IMR-90 (cell line): Measurements from ENCODE around the gene FGFRL1. TPM values are rescaled to one million over a fixed set of nuclear protein-coding genes. Genes with fewer than 3 reads are reported as not detected.

ENCODE experiments used
- ATAC-seq: fragments of 200-7000 bp; cut with Tn5 transposase; 2 replicates; pipeline ENCODE4 v1.9.1; 2020; ENCODE audit warnings: low read depth, mild to moderate bottlenecking, moderate library complexity
- BruUV-seq: library from RNA; stranded (reverse); fragments of 400-500 nt; replicated peaks from 2 replicates; lab custom pipeline; 2021; lab: Mats Ljungman, UMichigan
- CTCF ChIA-PET: fragments of 300-600 bp; formaldehyde crosslinking; extraction: SDS; loops from one replicate; lab custom pipeline; 2021; ENCODE audit warnings: antibody characterized with exemption; lab: Yijun Ruan, JAX
- POLR2A ChIA-PET: fragments of 300-600 bp; sonication (Branson Sonifier 250); formaldehyde crosslinking; loops from one replicate; lab custom pipeline; 2022; ENCODE audit warnings: antibody characterized with exemption; ENCODE audit not compliant: unreplicated experiment; lab: Charles Lee
- DNase-seq: peaks from one replicate; pipeline ENCODE4 v3.0.0; 2013
- H2AFZ ChIP-seq: replicated peaks from 2 replicates; pipeline ENCODE3; 2013; ENCODE audit warnings: low read length, mild to moderate bottlenecking; ENCODE audit not compliant: poor library complexity
- H2AK5ac ChIP-seq: 2 replicates; pipeline ENCODE4 v1.6.1; 2013; ENCODE audit warnings: low read depth, low read length, inconsistent platforms
- H2AK9ac ChIP-seq: replicated peaks from 2 replicates; pipeline ENCODE3; 2013; ENCODE audit warnings: mild to moderate bottlenecking, low read depth, low read length, moderate library complexity; ENCODE audit not compliant: poor library complexity
- H2BK120ac ChIP-seq: 2 replicates; pipeline ENCODE4 v1.6.1; 2013; ENCODE audit warnings: low read depth, low read length, inconsistent platforms
- H2BK15ac ChIP-seq: 3 replicates; pipeline ENCODE4 v1.6.1; 2013; ENCODE audit warnings: low read depth, low read length, inconsistent platforms
- H2BK20ac ChIP-seq: 2 replicates; pipeline ENCODE4 v1.6.1; 2013; ENCODE audit warnings: low read depth, mild to moderate bottlenecking, inconsistent platforms, low read length, moderate library complexity
- H2BK5ac ChIP-seq: 2 replicates; pipeline ENCODE4 v1.6.1; 2013; ENCODE audit warnings: mild to moderate bottlenecking, low read depth, low read length, inconsistent platforms; ENCODE audit not compliant: poor library complexity, severe bottlenecking
- H3K14ac ChIP-seq: replicated peaks from 2 replicates; pipeline ENCODE4 v1.6.1; 2013; ENCODE audit warnings: low read depth, low read length, inconsistent platforms
- H3K18ac ChIP-seq: 2 replicates; pipeline ENCODE4 v1.6.1; 2013; ENCODE audit warnings: low read depth, low read length, control low read depth
- H3K23ac ChIP-seq: 2 replicates; pipeline ENCODE4 v1.6.1; 2013; ENCODE audit warnings: low read depth, low read length, inconsistent platforms
- H3K27ac ChIP-seq: 2 replicates; pipeline ENCODE4 v1.5.1; 2013; ENCODE audit warnings: mild to moderate bottlenecking, control low read depth, low read length; ENCODE audit not compliant: insufficient read depth
- H3K27me3 ChIP-seq: 2 replicates; pipeline ENCODE4 v1.6.1; 2013; ENCODE audit warnings: low read length; ENCODE audit not compliant: control insufficient read depth, insufficient read depth
- H3K36me3 ChIP-seq: 2 replicates; pipeline ENCODE4 v1.6.1; 2013; ENCODE audit warnings: low read length, mixed read lengths; ENCODE audit not compliant: control insufficient read depth, insufficient read depth
- H3K4ac ChIP-seq: 2 replicates; pipeline ENCODE4 v1.6.1; 2013; ENCODE audit warnings: low read depth, low read length, inconsistent platforms
- H3K4me1 ChIP-seq: 2 replicates; pipeline ENCODE4 v1.6.1; 2013; ENCODE audit warnings: low read length, mixed read lengths; ENCODE audit not compliant: control insufficient read depth, insufficient read depth
- H3K4me2 ChIP-seq: 2 replicates; pipeline ENCODE4 v1.6.1; 2013; ENCODE audit warnings: low read depth, mild to moderate bottlenecking, control low read depth, low read length, moderate library complexity
- H3K4me3 ChIP-seq: 2 replicates; pipeline ENCODE4 v1.5.1; 2013; ENCODE audit warnings: low read depth, mild to moderate bottlenecking, control low read depth, low read length, moderate library complexity; ENCODE audit not compliant: insufficient read depth
- H3K56ac ChIP-seq: 2 replicates; pipeline ENCODE4 v1.6.1; 2013; ENCODE audit warnings: low read length, inconsistent platforms; ENCODE audit not compliant: insufficient read depth; ENCODE audit errors: extremely low read depth
- H3K79me1 ChIP-seq, 2 experiments: 2 replicates each; pipeline ENCODE4 v1.6.1; 2013; ENCODE audit warnings: low read length in 2 of 2, inconsistent platforms in 1 of 2, low read depth in 1 of 2
- H3K9ac ChIP-seq: 2 replicates; pipeline ENCODE4 v1.6.1; 2013; ENCODE audit warnings: low read depth, low read length, control low read depth
- H3K9me1 ChIP-seq: 2 replicates; pipeline ENCODE4 v1.6.1; 2013; ENCODE audit warnings: low read length, inconsistent platforms; ENCODE audit not compliant: insufficient read depth
- H3K9me3 ChIP-seq: 2 replicates; pipeline ENCODE4 v1.6.1; 2013; ENCODE audit warnings: low read length; ENCODE audit not compliant: control insufficient read depth, insufficient read depth
- H4K20me1 ChIP-seq: 2 replicates; pipeline ENCODE4 v1.6.1; 2013; ENCODE audit warnings: low read length, inconsistent platforms; ENCODE audit not compliant: insufficient read depth
- H4K5ac ChIP-seq: 2 replicates; pipeline ENCODE4 v1.6.1; 2013; ENCODE audit warnings: mild to moderate bottlenecking, low read depth, low read length, control low read depth
- H4K8ac ChIP-seq, 2 experiments: 2 replicates each; pipeline ENCODE4 v1.6.1; 2013; ENCODE audit warnings: low read depth in 2 of 2, low read length in 2 of 2, control low read depth in 1 of 2, inconsistent platforms in 1 of 2
- H4K91ac ChIP-seq: 2 replicates; pipeline ENCODE4 v1.6.1; 2013; ENCODE audit warnings: low read depth, low read length, inconsistent platforms; ENCODE audit not compliant: insufficient read depth
- BHLHE40 ChIP-seq: fragments of 150-350 bp; IDR thresholded peaks from 2 replicates; pipeline ENCODE4 v1.6.1; 2016; ENCODE audit warnings: mild to moderate bottlenecking, low read depth, low read length
- CEBPB ChIP-seq: IDR thresholded peaks from 2 replicates; pipeline ENCODE4 v1.6.1; 2012; ENCODE audit warnings: low read depth, low read length, improper control_type of control experiment
- CHD1 ChIP-seq: IDR thresholded peaks from 2 replicates; pipeline ENCODE4 v1.6.1; 2012; ENCODE audit warnings: low read depth, low read length, improper control_type of control experiment
- CTCF ChIP-seq: conservative IDR thresholded peaks from 2 replicates; pipeline ENCODE4 v1.5.1; 2012; ENCODE audit warnings: mild to moderate bottlenecking, low read depth, low read length, improper control_type of control experiment
- ELK1 ChIP-seq: fragments of 150-350 bp; IDR thresholded peaks from 2 replicates; pipeline ENCODE4 v1.6.1; 2016; ENCODE audit warnings: low read depth, mild to moderate bottlenecking, low read length, moderate library complexity, borderline replicate concordance
- FOS ChIP-seq: fragments of 150-350 bp; IDR thresholded peaks from 2 replicates; pipeline ENCODE4 v1.6.1; 2016; ENCODE audit warnings: low read depth, low read length
- MAFK ChIP-seq: IDR thresholded peaks from 2 replicates; pipeline ENCODE4 v1.6.1; 2012; ENCODE audit warnings: low read depth, low read length, improper control_type of control experiment
- MAZ ChIP-seq: IDR thresholded peaks from 2 replicates; pipeline ENCODE4 v1.6.1; 2012; ENCODE audit warnings: low read depth, mild to moderate bottlenecking, low read length, improper control_type of control experiment, moderate library complexity, borderline replicate concordance
- NFE2L2 ChIP-seq: fragments of 150-350 bp; IDR thresholded peaks from 2 replicates; pipeline ENCODE4 v1.6.1; 2016; ENCODE audit warnings: low read depth, mild to moderate bottlenecking, low read length
- POLR2A ChIP-seq: IDR thresholded peaks from 2 replicates; pipeline ENCODE4 v1.6.1; 2012; ENCODE audit warnings: mild to moderate bottlenecking, low read depth, low read length
- RAD21 ChIP-seq: IDR thresholded peaks from 2 replicates; pipeline ENCODE4 v1.6.1; 2012; ENCODE audit warnings: low read length, improper control_type of control experiment
- RCOR1 ChIP-seq: IDR thresholded peaks from 2 replicates; pipeline ENCODE4 v1.6.1; 2012; ENCODE audit warnings: mild to moderate bottlenecking, low read length, improper control_type of control experiment; ENCODE audit not compliant: insufficient replicate concordance
- SMC3 ChIP-seq: fragments of 150-350 bp; IDR thresholded peaks from 2 replicates; pipeline ENCODE4 v1.6.1; 2016; ENCODE audit warnings: low read depth, mild to moderate bottlenecking, antibody characterized with exemption, low read length, moderate library complexity
- USF2 ChIP-seq: fragments of 150-350 bp; IDR thresholded peaks from 2 replicates; pipeline ENCODE4 v1.6.1; 2017; ENCODE audit warnings: mild to moderate bottlenecking, antibody characterized with exemption, low read length, low read depth
- whole genome bisulfite sequencing, 2 experiments: methylation state at CpG; one replicate each; pipeline versions ENCODE4 v1.1.5 to v1.1.7; 2013; ENCODE audit warnings: missing lambda C conversion rate in 2 of 2; ENCODE audit not compliant: insufficient read length in 1 of 2; ENCODE audit errors: extremely low coverage in 2 of 2; 5-methylcytosine and 5-hydroxymethylcytosine counted together
- dilution Hi-C: fragments of 300-500 bp; cut with HindIII; formaldehyde crosslinking; loops from one replicate; pipeline ENCODE4 v1.14.3; 2018; ENCODE audit warnings: low sequenced_read_pairs; ENCODE audit not compliant: unreplicated experiment
- in situ Hi-C: fragments of 300-500 bp; cut with MboI; formaldehyde crosslinking; loops from 3 replicates; pipeline ENCODE4 v1.14.3; 2019; ENCODE audit warnings: low sequenced_read_pairs, inconsistent platforms, mixed read lengths
- intact Hi-C: fragments of 100-400 bp; cut with micrococcal nuclease; formaldehyde crosslinking; loops from 2 replicates; pipeline ENCODE4 v1.10.0; 2022
- polyA plus RNA-seq, 3 experiments: library from polyadenylated mRNA; depleted of rRNA; stranded (reverse); fragments of >200 nt; gene quantifications; 2 replicates each; pipeline ENCODE4 v1.2.3, GENCODE V29; 2012; ENCODE audit warnings: low replicate concordance in 1 of 3
- total RNA-seq: library from RNA; depleted of rRNA; stranded (reverse); fragments of >200 nt; gene quantifications from 2 replicates; pipeline ENCODE4 v1.2.3, GENCODE V29; 2012

The FGFRL1 gene
- total and polyA plus RNA-seq, 2 of the 4 experiments (the other 2 are of a cell fraction): 49.3 to 78.8 TPM

- Histone ChIP-seq H2AFZ (peak overlapping the region; percentile 51), H4K8ac (no peak overlapping the region), H3K36me3 (no peaks in the 10 kb centered on the region), H3K4me2 (no peak overlapping the region), H4K91ac (no peak overlapping the region), H3K9me1 (no peaks in the 10 kb centered on the region), H3K56ac (no peak overlapping the region), H3K23ac (no peak overlapping the region), H2BK15ac (no peak overlapping the region), H3K27me3 (peaks cover 36% of the 10 kb centered on the region), H3K18ac (no peak overlapping the region), H3K14ac (no peak overlapping the region), H3K9ac (no peak overlapping the region), H3K9me3 (0 out of 2 replicates have a peak, but pooled peaks cover 2% of the 10 kb centered on the region), H2AK9ac (no peak overlapping the region), H3K4ac (no peak overlapping the region), H2BK5ac (no peak overlapping the region), H2BK20ac (no peak overlapping the region), H3K4me1 (peaks cover 10% of the 10 kb centered on the region), H4K5ac (no peak overlapping the region), H3K4me3 (no peak overlapping the region), H2AK5ac (no peak overlapping the region), H3K79me1 (no peaks in the 10 kb centered on the region), H2BK120ac (no peak overlapping the region), H3K27ac (no peak overlapping the region), H4K20me1 (no peaks in the 10 kb centered on the region)
- intact Hi-C loops (no loop called here), in situ Hi-C loops (no loop called here), dilution Hi-C loops (no loop called here)
- no TSS peak for BruUV-seq
- ATAC-seq: no peak
- CTCF ChIA-PET: no interaction called here
- no peak for DNase-seq
- WGBS, 2 experiments: 49% methylated on average over 8 of the region's 15 CpGs; no CpG with 5 or more reads in 1 of the 2 experiments
- no peak for TF ChIP-seq RAD21
- no peak for TF ChIP-seq MAFK
- no peak for TF ChIP-seq SMC3
- TF ChIP-seq NFE2L2: no peak
- TF ChIP-seq FOS: no peak
- TF ChIP-seq USF2: no peak
- TF ChIP-seq ELK1: no peak
- no peak for TF ChIP-seq CHD1
- TF ChIP-seq BHLHE40: no peak
- no peak for TF ChIP-seq CTCF
- no peak for TF ChIP-seq POLR2A
- no peak for TF ChIP-seq RCOR1
- TF ChIP-seq CEBPB: no peak
- TF ChIP-seq MAZ: no peak
- POLR2A ChIA-PET: no interaction called here
Observed at GRCh38 chr4:1052231-1052671, 40.8 kb downstream of the FGFRL1 start.
